ENCODE measurements around the gene ZNF608.

- TF ChIP-seq POLR2A (IDR thresholded peaks at IDR 0.05; ENCODE audit: low read depth, low read length) (no peak), POLR2AphosphoS5 (IDR thresholded peaks at IDR 0.05; ENCODE audit: low read depth, low read length) (no peak)
These were observed 16.1 kb downstream of the ZNF608 start for GRCh38 chr5:124730381-124730780.
